ENCODE results near the gene PLCD3.

The PLCD3 gene

GRCh38 chr17:45116434-45117016 lies 15.8 kb downstream of the PLCD3 start:
- no peak for DNase-seq

- no peak for DNase-seq
Observed at GRCh38 chr17:45115871-45116270, 16.4 kb downstream of the PLCD3 start.

DNA sequence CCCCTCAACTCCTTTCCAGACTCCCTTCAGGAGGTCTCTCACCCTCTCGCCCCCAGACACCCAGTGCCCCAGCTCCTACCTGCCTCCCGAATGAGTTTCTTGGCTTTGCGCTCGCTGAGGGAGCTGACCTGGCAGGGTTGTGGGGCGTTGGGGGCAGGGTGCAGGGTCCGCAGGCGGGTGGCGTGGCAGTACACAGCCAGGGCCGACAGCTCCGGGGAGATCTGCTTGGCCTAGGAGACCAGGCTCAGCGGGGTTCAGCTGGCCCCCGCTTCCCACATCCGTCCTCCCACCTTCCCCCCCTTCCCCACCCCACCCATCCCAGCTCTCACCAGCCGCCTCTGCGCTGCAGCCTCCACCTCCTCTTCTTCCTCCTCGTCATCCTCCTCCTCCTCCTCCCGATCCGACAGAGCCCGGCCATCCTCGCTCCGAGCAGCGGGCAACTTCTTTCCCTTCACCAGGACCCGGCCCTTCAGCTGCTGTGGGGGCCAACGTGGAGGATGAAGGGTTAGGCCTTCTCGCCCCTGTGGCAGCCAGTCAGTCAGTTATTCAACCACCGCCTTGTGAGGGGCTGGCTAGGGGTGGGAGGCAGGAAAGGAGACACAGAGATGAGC lies 17.2 kb downstream of the PLCD3 start:
- DNase-seq = no peak

- no peak for DNase-seq
Observed at GRCh38 chr17:45114117-45114932, 18.0 kb downstream of the PLCD3 start.

DNA sequence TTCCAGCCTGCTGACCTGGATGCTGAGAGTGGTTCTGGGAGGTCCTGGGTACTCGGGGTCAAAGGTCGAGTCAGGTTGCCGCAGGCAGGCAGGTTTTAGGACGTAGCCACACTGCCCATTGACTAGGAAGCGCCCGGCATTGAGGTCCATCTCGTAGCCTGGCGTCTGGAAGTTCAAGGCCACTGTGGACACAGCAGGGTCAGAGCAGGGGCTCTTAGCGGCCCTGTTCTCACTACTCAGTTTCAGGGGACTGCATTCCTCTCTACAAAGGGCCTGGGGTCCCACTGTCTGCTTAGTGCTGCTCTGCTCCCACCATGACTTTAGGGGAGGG lies 18.9 kb downstream of the PLCD3 start:
- no peak for DNase-seq

DNA sequence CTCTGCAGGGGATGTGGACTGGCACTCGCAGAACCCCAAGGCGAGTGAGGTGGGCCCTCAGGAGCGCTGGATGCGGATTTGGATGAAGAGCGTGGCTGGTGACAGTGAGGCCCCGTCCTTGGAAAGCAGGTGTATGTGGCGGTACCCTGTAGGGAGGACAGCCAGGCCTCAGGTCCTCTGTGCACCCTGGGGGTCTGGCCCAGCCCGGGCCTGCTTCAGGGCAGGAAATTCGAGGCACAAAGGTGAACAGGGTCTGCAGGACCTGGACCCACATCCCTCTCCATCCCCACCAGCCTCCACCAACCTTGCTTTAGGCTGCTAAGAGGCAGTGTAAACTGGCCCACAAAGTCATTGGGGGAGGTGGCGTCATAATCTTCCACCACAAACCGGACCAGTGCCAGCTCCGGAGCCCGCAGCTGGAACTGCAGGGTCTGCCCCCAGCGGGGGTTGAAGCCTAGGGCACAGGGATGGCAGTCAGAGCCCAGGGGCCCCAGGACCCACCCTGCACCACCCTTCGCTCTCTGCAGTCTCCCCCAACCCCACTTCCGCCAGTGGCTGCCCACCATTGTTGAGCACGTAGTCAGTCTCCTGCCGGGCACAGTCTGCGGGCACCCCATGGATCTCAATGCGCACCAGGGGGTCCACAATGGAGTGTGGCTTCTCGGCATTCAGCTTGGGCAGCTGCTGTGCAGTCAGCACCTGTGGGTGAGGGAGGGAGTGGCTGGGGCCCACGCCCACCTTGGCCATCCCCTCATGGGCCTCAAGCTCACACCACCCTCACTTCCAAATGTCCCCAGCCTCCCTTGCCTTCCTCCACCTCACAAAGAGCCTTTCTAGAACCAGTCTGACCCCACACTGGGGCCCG lies 19.5 kb downstream of the PLCD3 start:
- DNase-seq = no peak

GRCh38 chr17:45111850-45112249 lies 20.5 kb downstream of the PLCD3 start:
- no peak for DNase-seq

DNA sequence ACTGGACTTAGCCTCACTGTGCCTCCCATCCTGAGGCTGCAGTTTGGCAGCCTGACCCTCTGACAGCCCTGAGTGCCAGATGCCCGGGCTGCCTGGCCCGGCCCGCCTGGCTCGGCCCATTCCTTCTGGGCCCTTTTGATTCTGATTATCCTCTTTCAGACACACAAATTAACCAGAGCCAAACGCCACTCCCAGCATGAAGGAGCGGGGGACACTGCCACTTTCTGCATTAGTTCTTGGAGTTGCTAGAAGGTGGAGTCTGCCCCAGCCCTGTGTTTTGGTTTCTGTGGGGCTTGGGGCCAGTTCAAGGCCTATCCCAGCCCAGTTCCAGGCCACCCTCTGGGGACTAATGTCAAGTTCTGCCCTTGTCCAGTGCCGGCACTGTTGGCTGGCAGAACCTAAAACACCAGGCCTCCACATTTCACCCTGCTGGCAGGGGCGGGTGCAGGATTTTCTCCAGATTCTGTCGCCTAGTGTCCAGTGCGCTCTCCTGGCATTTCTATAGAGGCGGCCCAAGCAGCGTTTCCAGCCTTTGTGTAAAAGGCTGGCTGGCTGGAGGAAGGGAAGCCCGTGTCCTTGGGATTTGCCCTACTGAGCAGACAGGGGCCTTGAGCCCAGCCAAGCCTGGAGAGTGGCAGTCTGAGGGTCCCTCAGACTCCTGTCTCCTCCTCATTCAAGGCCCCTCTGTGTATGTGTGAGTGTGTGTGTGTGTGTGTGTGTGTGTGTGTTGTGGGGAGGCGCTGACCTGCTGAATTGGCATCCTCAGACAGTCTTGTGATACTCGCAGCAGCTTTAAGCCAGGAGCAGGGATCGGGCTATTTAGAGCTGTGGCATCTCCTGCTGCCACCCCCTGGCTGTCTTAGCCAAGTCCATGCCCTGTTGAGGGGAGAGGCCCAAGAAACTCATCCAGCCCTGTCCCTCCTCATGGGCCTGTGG lies 21.4 kb downstream of the PLCD3 start:
- no peak for DNase-seq

GRCh38 chr17:45108595-45109521 lies 23.5 kb downstream of the PLCD3 start:
- no peak for DNase-seq

DNA sequence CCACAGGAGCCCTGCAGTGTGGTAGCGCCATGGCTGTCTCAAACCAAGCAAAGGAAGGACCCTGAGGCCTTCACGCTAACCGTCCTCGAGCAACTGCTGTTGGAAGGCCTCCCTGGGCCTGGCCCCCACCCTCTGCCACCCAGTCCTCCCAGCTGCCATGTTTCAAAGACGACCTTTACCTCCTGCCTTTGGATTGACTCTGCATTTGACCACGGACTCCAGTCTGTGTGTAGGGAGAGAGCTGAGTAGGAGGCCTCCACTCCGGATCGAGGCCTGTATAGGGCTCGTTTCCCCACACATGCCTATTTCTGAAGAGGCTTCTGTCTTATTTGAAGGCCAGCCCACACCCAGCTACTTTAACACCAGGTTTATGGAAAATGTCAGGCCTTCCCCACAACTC lies 24.3 kb downstream of the PLCD3 start:
- no peak for DNase-seq

GRCh38 chr17:45107293-45108010 lies 24.9 kb downstream of the PLCD3 start:
- DNase-seq = no peak

- DNase-seq = no peak
Observed at GRCh38 chr17:45106582-45106981, 25.7 kb downstream of the PLCD3 start.

DNA sequence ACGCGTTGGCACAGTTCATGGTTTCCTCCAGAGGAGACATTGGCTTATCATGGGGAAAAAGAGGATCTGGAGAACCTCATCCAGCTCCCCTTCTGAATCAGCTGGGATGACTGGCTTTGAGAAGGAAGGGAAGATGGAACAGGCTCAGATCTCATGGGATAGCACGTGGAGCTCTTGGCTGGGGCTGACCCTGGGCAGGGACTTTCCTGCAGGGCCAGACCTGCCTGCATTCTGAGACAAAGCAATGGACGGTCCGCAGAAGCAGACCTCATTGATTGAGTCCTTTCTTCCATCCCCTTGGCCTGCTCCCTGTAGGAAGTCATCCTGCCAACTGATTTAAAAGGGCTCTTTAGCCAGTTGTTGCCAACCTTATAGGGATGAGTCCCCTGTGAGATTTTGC lies 26.2 kb downstream of the PLCD3 start:
- DNase-seq = no peak

DNA sequence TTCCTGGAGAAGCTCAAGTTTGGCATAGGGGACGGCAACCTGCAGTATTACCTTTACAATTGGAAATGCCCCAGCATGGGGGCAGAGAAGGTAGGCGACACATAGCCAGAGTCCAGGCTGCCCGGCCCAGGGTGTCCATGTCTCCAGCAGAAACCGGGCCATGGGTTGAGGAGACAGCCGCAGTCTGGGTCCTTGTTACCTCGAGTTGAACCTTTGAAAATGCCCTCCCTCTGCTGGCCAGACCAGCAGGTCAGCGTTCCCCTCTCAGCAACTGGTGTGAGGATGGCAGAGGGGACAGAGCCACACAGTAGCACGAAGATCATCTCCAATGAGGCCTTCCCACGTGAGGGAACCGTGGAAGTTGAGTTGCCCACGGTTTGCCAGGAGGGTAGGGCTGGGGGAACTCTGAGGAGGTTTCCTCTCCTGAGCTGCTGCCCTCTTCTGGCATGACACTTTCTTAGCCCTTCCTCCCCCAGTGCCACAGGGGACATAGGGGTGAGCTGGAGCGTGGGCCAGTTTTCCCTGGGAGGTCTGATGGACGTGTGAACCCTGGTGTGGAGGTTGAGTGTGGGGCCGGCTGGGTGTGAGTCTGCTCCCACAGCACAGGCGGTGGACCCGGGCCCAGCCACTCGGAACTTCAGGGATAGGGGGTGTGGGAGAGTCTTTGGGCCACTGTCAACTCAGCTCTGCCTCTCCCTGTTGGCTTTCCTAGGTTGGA lies 27.2 kb downstream of the PLCD3 start:
- DNase-seq = no peak

DNA sequence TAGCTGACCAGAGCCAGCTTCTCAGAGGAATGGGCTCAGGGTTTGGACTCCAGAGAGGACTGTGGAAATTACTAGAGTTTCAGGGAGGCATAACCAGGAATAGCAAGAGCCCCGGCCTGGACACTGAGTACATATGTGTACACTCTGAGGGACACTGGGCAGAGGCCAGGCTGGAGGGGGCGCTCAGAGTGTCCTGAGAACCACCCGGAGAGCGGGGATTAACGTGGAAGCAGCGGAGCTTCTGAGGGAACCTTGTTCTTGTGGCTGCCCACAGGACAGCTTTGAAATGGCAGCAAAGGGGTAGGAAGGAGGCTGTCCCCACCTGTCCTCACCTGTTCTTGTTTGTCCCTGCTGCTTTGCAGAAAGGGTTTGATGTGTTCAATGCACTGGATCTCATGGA lies 27.8 kb downstream of the PLCD3 start:
- no peak for DNase-seq

- DNase-seq = no peak
Observed at GRCh38 chr17:45104029-45104428, 28.3 kb downstream of the PLCD3 start.

DNA sequence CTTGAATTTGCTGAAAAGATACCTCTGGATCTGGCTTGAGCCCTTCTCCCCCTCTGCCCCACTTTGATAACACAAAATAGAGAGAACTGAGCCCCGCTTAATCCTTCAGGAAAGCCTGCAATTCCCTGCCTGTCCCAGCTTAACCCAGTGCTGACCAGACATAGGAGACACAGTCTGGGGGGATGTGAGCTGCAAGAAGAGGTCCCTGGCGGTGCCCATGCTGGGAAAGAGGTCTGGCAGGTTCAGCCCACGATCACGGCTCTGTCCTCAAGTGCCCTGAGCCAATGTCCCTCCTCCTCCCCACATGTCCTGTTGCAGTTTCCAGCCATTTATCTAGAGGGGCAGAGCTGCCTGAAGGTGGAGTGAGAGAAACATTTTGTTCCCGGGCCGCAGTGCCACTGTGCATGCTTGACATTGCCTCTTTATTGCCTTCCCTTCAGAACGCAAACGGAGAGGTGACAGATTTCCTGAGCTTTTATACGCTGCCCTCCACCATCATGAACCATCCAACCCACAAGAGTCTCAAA lies 29.0 kb downstream of the PLCD3 start:
- no peak for DNase-seq

- no peak for DNase-seq
Observed at GRCh38 chr17:45102856-45103255, 29.5 kb downstream of the PLCD3 start.

Data from KG1 (cell line).